ENCODE results near the gene OR5J2.

DNA sequence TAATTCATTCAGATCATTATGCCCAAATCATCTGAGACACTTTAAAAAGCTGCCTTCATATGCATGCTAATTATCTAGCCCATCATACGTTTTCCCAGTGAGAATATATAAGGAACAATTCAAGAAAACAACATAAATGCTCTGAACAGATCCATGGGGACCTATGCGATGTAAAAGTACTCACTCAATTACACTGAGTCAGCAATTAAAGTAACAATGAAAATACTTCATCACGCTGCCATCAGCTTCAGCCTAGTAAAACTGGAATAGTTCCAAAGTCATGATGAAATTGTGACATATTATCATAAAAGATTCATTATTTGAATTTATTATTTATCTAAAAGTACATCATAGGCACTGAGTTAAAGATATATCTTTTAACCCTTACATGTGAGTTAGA is 12.6 kb upstream of the OR5J2 start:
- TF ChIP-seq, protein P1, sequence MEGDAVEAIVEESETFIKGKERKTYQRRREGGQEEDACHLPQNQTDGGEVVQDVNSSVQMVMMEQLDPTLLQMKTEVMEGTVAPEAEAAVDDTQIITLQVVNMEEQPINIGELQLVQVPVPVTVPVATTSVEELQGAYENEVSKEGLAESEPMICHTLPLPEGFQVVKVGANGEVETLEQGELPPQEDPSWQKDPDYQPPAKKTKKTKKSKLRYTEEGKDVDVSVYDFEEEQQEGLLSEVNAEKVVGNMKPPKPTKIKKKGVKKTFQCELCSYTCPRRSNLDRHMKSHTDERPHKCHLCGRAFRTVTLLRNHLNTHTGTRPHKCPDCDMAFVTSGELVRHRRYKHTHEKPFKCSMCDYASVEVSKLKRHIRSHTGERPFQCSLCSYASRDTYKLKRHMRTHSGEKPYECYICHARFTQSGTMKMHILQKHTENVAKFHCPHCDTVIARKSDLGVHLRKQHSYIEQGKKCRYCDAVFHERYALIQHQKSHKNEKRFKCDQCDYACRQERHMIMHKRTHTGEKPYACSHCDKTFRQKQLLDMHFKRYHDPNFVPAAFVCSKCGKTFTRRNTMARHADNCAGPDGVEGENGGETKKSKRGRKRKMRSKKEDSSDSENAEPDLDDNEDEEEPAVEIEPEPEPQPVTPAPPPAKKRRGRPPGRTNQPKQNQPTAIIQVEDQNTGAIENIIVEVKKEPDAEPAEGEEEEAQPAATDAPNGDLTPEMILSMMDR (IDR thresholded peaks at IDR 0.05; ENCODE audit: low read depth, low read length, poor library complexity, severe bottlenecking) = no peak
- no peak for TF ChIP-seq EZH2phosphoT487 (IDR thresholded peaks at IDR 0.05; ENCODE audit: borderline replicate concordance, low read length)

Measured in DOHH2 (cell line).